DND-41 (cell line): ENCODE results near the gene ZNF180.

Source experiments
- CTCF ChIP-seq: IDR thresholded peaks from 2 replicates; pipeline ENCODE4 v1.5.1; 2012; ENCODE audit warnings: borderline replicate concordance, low read length, moderate library complexity, mild to moderate bottlenecking; ENCODE audit not compliant: poor library complexity, severe bottlenecking; ENCODE audit errors: extremely low read depth
- EZH2 ChIP-seq: IDR thresholded peaks from 3 replicates; pipeline ENCODE4 v1.6.1; 2012; ENCODE audit warnings: borderline replicate concordance, low read depth, mild to moderate bottlenecking, moderate library complexity, low read length, inconsistent platforms; ENCODE audit not compliant: severe bottlenecking

GRCh38 chr19:44539236-44539826 lies 39.0 kb upstream of the ZNF180 start:
- TF ChIP-seq CTCF (no peak), EZH2 (no peak)
